ENCODE data around the gene RAB41. TPM values are rescaled to one million over a fixed set of nuclear protein-coding genes. Genes with fewer than 3 reads are reported as not detected.

RAB41 gene
- total RNA-seq, 1 donor from 2014 or later = not detected

GRCh38 chrX:70332600-70332999 is 50.6 kb downstream of the RAB41 start:
- Mint-ChIP-seq H3K4me1 (ENCODE audit: low read depth, unreplicated experiment) (no peaks in the 10 kb centered on the region), H3K27me3 (ENCODE audit: unreplicated experiment) (no peaks in the 10 kb centered on the region), H3K36me3 (ENCODE audit: unreplicated experiment) (no peaks in the 10 kb centered on the region), H3K4me3 (ENCODE audit: unreplicated experiment) (no peak overlapping the region), H3K27ac (ENCODE audit: unreplicated experiment) (no peak overlapping the region), H3K9me3 (ENCODE audit: unreplicated experiment) (no peaks in the 10 kb centered on the region)
- no peak for DNase-seq
- TF ChIP-seq CTCF (IDR thresholded peaks at IDR 0.05; ENCODE audit: partially characterized antibody, unreplicated experiment) = no peak

Other genes with a start within 250 kb of the RAB41 start
- not detected for gene AWAT2, start 232.2 kb upstream of the RAB41 start, total RNA-seq (ENCODE audit: unreplicated experiment)
- gene OTUD6A, start 219.7 kb upstream of the RAB41 start, total RNA-seq (ENCODE audit: unreplicated experiment) = not detected
- 44.0 TPM for gene IGBP1, start 148.7 kb upstream of the RAB41 start, total RNA-seq (ENCODE audit: unreplicated experiment)
- not detected for gene DGAT2L6, start 104.7 kb upstream of the RAB41 start, total RNA-seq (ENCODE audit: unreplicated experiment)
- gene AWAT1, start 47.5 kb upstream of the RAB41 start, total RNA-seq (ENCODE audit: unreplicated experiment) = not detected
- 0.27 TPM for gene P2RY4, start 22.0 kb upstream of the RAB41 start, total RNA-seq (ENCODE audit: unreplicated experiment)
- not detected for gene ARR3, start 13.8 kb upstream of the RAB41 start, total RNA-seq (ENCODE audit: unreplicated experiment)
- 47.4 TPM for gene PDZD11, start 7.8 kb downstream of the RAB41 start, total RNA-seq (ENCODE audit: unreplicated experiment)
- gene KIF4A, start 7.9 kb downstream of the RAB41 start, total RNA-seq (ENCODE audit: unreplicated experiment) = 4.6 TPM
- gene GDPD2, start 141.1 kb downstream of the RAB41 start, total RNA-seq (ENCODE audit: unreplicated experiment) = not detected
- 76.7 TPM for gene DLG3, start 162.7 kb downstream of the RAB41 start, total RNA-seq (ENCODE audit: unreplicated experiment)